IMR-90 (cell line): ENCODE results near the gene KIF1A. TPM values are rescaled to one million over a fixed set of nuclear protein-coding genes. Genes with fewer than 3 reads are reported as not detected.

ENCODE experiments used
- ATAC-seq: fragments of 200-7000 bp; cut with Tn5 transposase; 2 replicates; pipeline ENCODE4 v1.9.1; 2020; ENCODE audit warnings: low read depth, mild to moderate bottlenecking, moderate library complexity
- BruUV-seq: library from RNA; stranded (reverse); fragments of 400-500 nt; replicated peaks from 2 replicates; lab custom pipeline; 2021; lab: Mats Ljungman, UMichigan
- CTCF ChIA-PET: fragments of 300-600 bp; formaldehyde crosslinking; extraction: SDS; loops from one replicate; lab custom pipeline; 2021; ENCODE audit warnings: antibody characterized with exemption; lab: Yijun Ruan, JAX
- POLR2A ChIA-PET: fragments of 300-600 bp; sonication (Branson Sonifier 250); formaldehyde crosslinking; loops from one replicate; lab custom pipeline; 2022; ENCODE audit warnings: antibody characterized with exemption; ENCODE audit not compliant: unreplicated experiment; lab: Charles Lee
- DNase-seq: peaks from one replicate; pipeline ENCODE4 v3.0.0; 2013
- H2AFZ ChIP-seq: replicated peaks from 2 replicates; pipeline ENCODE3; 2013; ENCODE audit warnings: low read length, mild to moderate bottlenecking; ENCODE audit not compliant: poor library complexity
- H2AK5ac ChIP-seq: 2 replicates; pipeline ENCODE4 v1.6.1; 2013; ENCODE audit warnings: low read depth, low read length, inconsistent platforms
- H2AK9ac ChIP-seq: replicated peaks from 2 replicates; pipeline ENCODE3; 2013; ENCODE audit warnings: mild to moderate bottlenecking, low read depth, low read length, moderate library complexity; ENCODE audit not compliant: poor library complexity
- H2BK120ac ChIP-seq: 2 replicates; pipeline ENCODE4 v1.6.1; 2013; ENCODE audit warnings: low read depth, low read length, inconsistent platforms
- H2BK15ac ChIP-seq: 3 replicates; pipeline ENCODE4 v1.6.1; 2013; ENCODE audit warnings: low read depth, low read length, inconsistent platforms
- H2BK20ac ChIP-seq: 2 replicates; pipeline ENCODE4 v1.6.1; 2013; ENCODE audit warnings: low read depth, mild to moderate bottlenecking, inconsistent platforms, low read length, moderate library complexity
- H2BK5ac ChIP-seq: 2 replicates; pipeline ENCODE4 v1.6.1; 2013; ENCODE audit warnings: mild to moderate bottlenecking, low read depth, low read length, inconsistent platforms; ENCODE audit not compliant: poor library complexity, severe bottlenecking
- H3K14ac ChIP-seq: replicated peaks from 2 replicates; pipeline ENCODE4 v1.6.1; 2013; ENCODE audit warnings: low read depth, low read length, inconsistent platforms
- H3K18ac ChIP-seq: 2 replicates; pipeline ENCODE4 v1.6.1; 2013; ENCODE audit warnings: low read depth, low read length, control low read depth
- H3K23ac ChIP-seq: 2 replicates; pipeline ENCODE4 v1.6.1; 2013; ENCODE audit warnings: low read depth, low read length, inconsistent platforms
- H3K27ac ChIP-seq: 2 replicates; pipeline ENCODE4 v1.5.1; 2013; ENCODE audit warnings: mild to moderate bottlenecking, control low read depth, low read length; ENCODE audit not compliant: insufficient read depth
- H3K27me3 ChIP-seq: 2 replicates; pipeline ENCODE4 v1.6.1; 2013; ENCODE audit warnings: low read length; ENCODE audit not compliant: control insufficient read depth, insufficient read depth
- H3K36me3 ChIP-seq: 2 replicates; pipeline ENCODE4 v1.6.1; 2013; ENCODE audit warnings: low read length, mixed read lengths; ENCODE audit not compliant: control insufficient read depth, insufficient read depth
- H3K4ac ChIP-seq: 2 replicates; pipeline ENCODE4 v1.6.1; 2013; ENCODE audit warnings: low read depth, low read length, inconsistent platforms
- H3K4me1 ChIP-seq: 2 replicates; pipeline ENCODE4 v1.6.1; 2013; ENCODE audit warnings: low read length, mixed read lengths; ENCODE audit not compliant: control insufficient read depth, insufficient read depth
- H3K4me2 ChIP-seq: 2 replicates; pipeline ENCODE4 v1.6.1; 2013; ENCODE audit warnings: low read depth, mild to moderate bottlenecking, control low read depth, low read length, moderate library complexity
- H3K4me3 ChIP-seq: 2 replicates; pipeline ENCODE4 v1.5.1; 2013; ENCODE audit warnings: low read depth, mild to moderate bottlenecking, control low read depth, low read length, moderate library complexity; ENCODE audit not compliant: insufficient read depth
- H3K56ac ChIP-seq: 2 replicates; pipeline ENCODE4 v1.6.1; 2013; ENCODE audit warnings: low read length, inconsistent platforms; ENCODE audit not compliant: insufficient read depth; ENCODE audit errors: extremely low read depth
- H3K79me1 ChIP-seq, 2 experiments: 2 replicates each; pipeline ENCODE4 v1.6.1; 2013; ENCODE audit warnings: low read length in 2 of 2, inconsistent platforms in 1 of 2, low read depth in 1 of 2
- H3K9ac ChIP-seq: 2 replicates; pipeline ENCODE4 v1.6.1; 2013; ENCODE audit warnings: low read depth, low read length, control low read depth
- H3K9me1 ChIP-seq: 2 replicates; pipeline ENCODE4 v1.6.1; 2013; ENCODE audit warnings: low read length, inconsistent platforms; ENCODE audit not compliant: insufficient read depth
- H3K9me3 ChIP-seq: 2 replicates; pipeline ENCODE4 v1.6.1; 2013; ENCODE audit warnings: low read length; ENCODE audit not compliant: control insufficient read depth, insufficient read depth
- H4K20me1 ChIP-seq: 2 replicates; pipeline ENCODE4 v1.6.1; 2013; ENCODE audit warnings: low read length, inconsistent platforms; ENCODE audit not compliant: insufficient read depth
- H4K5ac ChIP-seq: 2 replicates; pipeline ENCODE4 v1.6.1; 2013; ENCODE audit warnings: mild to moderate bottlenecking, low read depth, low read length, control low read depth
- H4K8ac ChIP-seq, 2 experiments: 2 replicates each; pipeline ENCODE4 v1.6.1; 2013; ENCODE audit warnings: low read depth in 2 of 2, low read length in 2 of 2, control low read depth in 1 of 2, inconsistent platforms in 1 of 2
- H4K91ac ChIP-seq: 2 replicates; pipeline ENCODE4 v1.6.1; 2013; ENCODE audit warnings: low read depth, low read length, inconsistent platforms; ENCODE audit not compliant: insufficient read depth
- CHD1 ChIP-seq: IDR thresholded peaks from 2 replicates; pipeline ENCODE4 v1.6.1; 2012; ENCODE audit warnings: low read depth, low read length, improper control_type of control experiment
- FOS ChIP-seq: fragments of 150-350 bp; IDR thresholded peaks from 2 replicates; pipeline ENCODE4 v1.6.1; 2016; ENCODE audit warnings: low read depth, low read length
- MAFK ChIP-seq: IDR thresholded peaks from 2 replicates; pipeline ENCODE4 v1.6.1; 2012; ENCODE audit warnings: low read depth, low read length, improper control_type of control experiment
- MAZ ChIP-seq: IDR thresholded peaks from 2 replicates; pipeline ENCODE4 v1.6.1; 2012; ENCODE audit warnings: low read depth, mild to moderate bottlenecking, low read length, improper control_type of control experiment, moderate library complexity, borderline replicate concordance
- MXI1 ChIP-seq: IDR thresholded peaks from 2 replicates; pipeline ENCODE4 v1.6.1; 2012; ENCODE audit warnings: low read depth, mild to moderate bottlenecking, low read length, moderate library complexity, borderline replicate concordance
- POLR2A ChIP-seq: IDR thresholded peaks from 2 replicates; pipeline ENCODE4 v1.6.1; 2012; ENCODE audit warnings: mild to moderate bottlenecking, low read depth, low read length
- RFX5 ChIP-seq: IDR thresholded peaks from 2 replicates; pipeline ENCODE4 v1.8.0; 2012; ENCODE audit warnings: low read depth, mild to moderate bottlenecking, low read length, moderate library complexity
- WGBS, 2 experiments: methylation state at CpG; one replicate each; pipeline versions ENCODE4 v1.1.5 to v1.1.7; 2013; ENCODE audit warnings: missing lambda C conversion rate in 2 of 2; ENCODE audit not compliant: insufficient read length in 1 of 2; ENCODE audit errors: extremely low coverage in 2 of 2; 5-methylcytosine and 5-hydroxymethylcytosine counted together
- dilution Hi-C: fragments of 300-500 bp; cut with HindIII; formaldehyde crosslinking; loops from one replicate; pipeline ENCODE4 v1.14.3; 2018; ENCODE audit warnings: low sequenced_read_pairs; ENCODE audit not compliant: unreplicated experiment
- in situ Hi-C: fragments of 300-500 bp; cut with MboI; formaldehyde crosslinking; loops from 3 replicates; pipeline ENCODE4 v1.14.3; 2019; ENCODE audit warnings: low sequenced_read_pairs, inconsistent platforms, mixed read lengths
- intact Hi-C: fragments of 100-400 bp; cut with micrococcal nuclease; formaldehyde crosslinking; loops from 2 replicates; pipeline ENCODE4 v1.10.0; 2022
- polyA plus RNA-seq, 3 experiments: library from polyadenylated mRNA; depleted of rRNA; stranded (reverse); fragments of >200 nt; gene quantifications; 2 replicates each; pipeline ENCODE4 v1.2.3, GENCODE V29; 2012; ENCODE audit warnings: low replicate concordance in 1 of 3
- total RNA-seq: library from RNA; depleted of rRNA; stranded (reverse); fragments of >200 nt; gene quantifications from 2 replicates; pipeline ENCODE4 v1.2.3, GENCODE V29; 2012
- TF ChIP-seq, protein P1 (sequence below): conservative IDR thresholded peaks from 2 replicates; pipeline ENCODE4 v1.5.1; 2012; ENCODE audit warnings: mild to moderate bottlenecking, low read depth, low read length, improper control_type of control experiment
- TF ChIP-seq, protein P2 (sequence below): fragments of 150-350 bp; IDR thresholded peaks from 2 replicates; pipeline ENCODE4 v1.6.1; 2017; ENCODE audit warnings: mild to moderate bottlenecking, antibody characterized with exemption, low read length, low read depth

Gene KIF1A
- total and polyA plus RNA-seq, 2 of the 4 experiments (the other 2 are of a cell fraction) = under 0.01 TPM; not detected in 1

DNA sequence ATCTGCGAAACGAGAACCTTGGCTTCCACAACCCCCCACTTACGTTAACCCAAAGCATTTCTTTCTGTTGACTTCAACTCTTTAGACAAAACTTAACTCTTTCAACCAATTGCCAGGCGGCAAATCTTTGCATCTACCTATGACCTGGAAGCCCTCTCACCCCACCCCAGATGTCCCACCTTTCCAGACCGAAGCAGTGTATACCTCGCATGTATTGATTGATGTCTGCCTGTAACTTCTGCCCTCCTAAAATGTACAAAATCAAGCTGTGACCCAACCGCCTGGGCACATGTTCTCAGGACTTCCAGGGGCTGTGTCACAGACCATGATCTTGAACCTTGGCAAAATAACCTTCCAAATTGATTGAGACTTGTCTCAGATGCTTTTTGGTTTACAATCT lies 149.6 kb downstream of the KIF1A start:
- 44% methylated on average over 3 of the region's 7 CpGs; no CpG with 5 or more reads in 1 of the 2 experiments for WGBS, 2 experiments
- no TSS peak for BruUV-seq

More for the DNA sequence above, 149.6 kb downstream of the KIF1A start:
- dilution Hi-C loops (no loop called here), in situ Hi-C loops (no loop called here), intact Hi-C loops (no loop called here)
- ChIA-PET POLR2A (no interaction called here), CTCF (no interaction called here)
- no peak overlapping the region for H2AFZ ChIP-seq
- no peak overlapping the region for H3K56ac ChIP-seq
- no peak overlapping the region for H2AK9ac ChIP-seq
- H3K4me2 ChIP-seq = no peak overlapping the region
- H3K27ac ChIP-seq = no peak overlapping the region
- H3K27me3 ChIP-seq = peaks cover 25% of the 10 kb centered on the region
- no peak overlapping the region for H3K14ac ChIP-seq
- H3K79me1 ChIP-seq = no peaks in the 10 kb centered on the region
- no peak overlapping the region for H4K91ac ChIP-seq
- H4K5ac ChIP-seq = no peak overlapping the region
- TF ChIP-seq MAFK (no peak), FOS (no peak), MAZ (no peak), RFX5 (no peak), MXI1 (no peak), CHD1 (no peak), POLR2A (no peak)
- TF ChIP-seq, protein P1, sequence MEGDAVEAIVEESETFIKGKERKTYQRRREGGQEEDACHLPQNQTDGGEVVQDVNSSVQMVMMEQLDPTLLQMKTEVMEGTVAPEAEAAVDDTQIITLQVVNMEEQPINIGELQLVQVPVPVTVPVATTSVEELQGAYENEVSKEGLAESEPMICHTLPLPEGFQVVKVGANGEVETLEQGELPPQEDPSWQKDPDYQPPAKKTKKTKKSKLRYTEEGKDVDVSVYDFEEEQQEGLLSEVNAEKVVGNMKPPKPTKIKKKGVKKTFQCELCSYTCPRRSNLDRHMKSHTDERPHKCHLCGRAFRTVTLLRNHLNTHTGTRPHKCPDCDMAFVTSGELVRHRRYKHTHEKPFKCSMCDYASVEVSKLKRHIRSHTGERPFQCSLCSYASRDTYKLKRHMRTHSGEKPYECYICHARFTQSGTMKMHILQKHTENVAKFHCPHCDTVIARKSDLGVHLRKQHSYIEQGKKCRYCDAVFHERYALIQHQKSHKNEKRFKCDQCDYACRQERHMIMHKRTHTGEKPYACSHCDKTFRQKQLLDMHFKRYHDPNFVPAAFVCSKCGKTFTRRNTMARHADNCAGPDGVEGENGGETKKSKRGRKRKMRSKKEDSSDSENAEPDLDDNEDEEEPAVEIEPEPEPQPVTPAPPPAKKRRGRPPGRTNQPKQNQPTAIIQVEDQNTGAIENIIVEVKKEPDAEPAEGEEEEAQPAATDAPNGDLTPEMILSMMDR = no peak
- TF ChIP-seq, protein P2, sequence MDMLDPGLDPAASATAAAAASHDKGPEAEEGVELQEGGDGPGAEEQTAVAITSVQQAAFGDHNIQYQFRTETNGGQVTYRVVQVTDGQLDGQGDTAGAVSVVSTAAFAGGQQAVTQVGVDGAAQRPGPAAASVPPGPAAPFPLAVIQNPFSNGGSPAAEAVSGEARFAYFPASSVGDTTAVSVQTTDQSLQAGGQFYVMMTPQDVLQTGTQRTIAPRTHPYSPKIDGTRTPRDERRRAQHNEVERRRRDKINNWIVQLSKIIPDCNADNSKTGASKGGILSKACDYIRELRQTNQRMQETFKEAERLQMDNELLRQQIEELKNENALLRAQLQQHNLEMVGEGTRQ = no peak
- H2AK5ac ChIP-seq = no peak overlapping the region
- no peak overlapping the region for H2BK120ac ChIP-seq
- no peak overlapping the region for H3K18ac ChIP-seq
- H4K20me1 ChIP-seq = no peaks in the 10 kb centered on the region
- no peak overlapping the region for H4K8ac ChIP-seq
- no peak overlapping the region for H2BK15ac ChIP-seq
- no peak overlapping the region for H3K4me3 ChIP-seq
- H3K4me1 ChIP-seq = no peaks in the 10 kb centered on the region
- no peak overlapping the region for H3K9ac ChIP-seq
- no peak overlapping the region for H2BK5ac ChIP-seq
- DNase-seq (no peak), ATAC-seq (no peak)
- H2BK20ac ChIP-seq = no peak overlapping the region
- H3K9me3 ChIP-seq = no peaks in the 10 kb centered on the region
- H3K4ac ChIP-seq = no peak overlapping the region
- no peaks in the 10 kb centered on the region for H3K9me1 ChIP-seq
- no peak overlapping the region for H3K23ac ChIP-seq
- no peaks in the 10 kb centered on the region for H3K36me3 ChIP-seq
